ENCODE results near the gene METTL2B. TPM values are rescaled to one million over a fixed set of nuclear protein-coding genes. Genes with fewer than 3 reads are reported as not detected.
"Not testable (repeated sequence)": the region's sequence is repeated elsewhere in the genome, so short reads cannot be mapped to it uniquely, and the experiment has no call there.

METTL2B gene
- total RNA-seq, 1 donor from 2014 or later = 36.9 TPM

- no peak for DNase-seq (ENCODE audit: low spot score, unreplicated experiment)
- peaks cover 40% of the 10 kb centered on the region for H3K4me1 Mint-ChIP-seq (ENCODE audit: low read depth)
- no peaks in the 10 kb centered on the region for H3K9me3 Mint-ChIP-seq (ENCODE audit: low read depth)
- H3K4me3 Mint-ChIP-seq (ENCODE audit: low read depth) = peak overlapping the region; percentile 97
- H3K27ac Mint-ChIP-seq = peak overlapping the region; percentile 96
- no peak for TF ChIP-seq CTCF (IDR thresholded peaks at IDR 0.05; ENCODE audit: unreplicated experiment)
- peaks cover 4% of the 10 kb centered on the region for H3K27me3 Mint-ChIP-seq
- peaks cover 9% of the 10 kb centered on the region for H3K36me3 Mint-ChIP-seq (ENCODE audit: insufficient read depth)
Observed at GRCh38 chr7:128456255-128456725, 20.3 kb upstream of the METTL2B start.

- H3K27me3 Mint-ChIP-seq, H3K27ac Mint-ChIP-seq: not testable (repeated sequence)
- peak overlapping the region; percentile 97 for H3K4me3 Mint-ChIP-seq (ENCODE audit: low read depth)
Observed at GRCh38 chr7:128457385-128457784, 19.2 kb upstream of the METTL2B start.

GRCh38 chr7:128458956-128459355 is 17.6 kb upstream of the METTL2B start:
- Mint-ChIP-seq H3K4me3 (ENCODE audit: low read depth) (no peak overlapping the region), H3K27ac (no peak overlapping the region), H3K36me3 (ENCODE audit: insufficient read depth) (peaks cover 18% of the 10 kb centered on the region), H3K9me3 (ENCODE audit: low read depth) (no peaks in the 10 kb centered on the region), H3K27me3 (no peaks in the 10 kb centered on the region), H3K4me1 (ENCODE audit: low read depth) (peaks cover 29% of the 10 kb centered on the region)
- no peak for DNase-seq (ENCODE audit: low spot score, unreplicated experiment)
- no peak for TF ChIP-seq CTCF (IDR thresholded peaks at IDR 0.05; ENCODE audit: unreplicated experiment)

More at GRCh38 chr7:128457385-128457784, 19.2 kb upstream of the METTL2B start:
- not testable (repeated sequence) for DNase-seq (ENCODE audit: low spot score, unreplicated experiment); H3K36me3 Mint-ChIP-seq (ENCODE audit: insufficient read depth); H3K9me3 Mint-ChIP-seq (ENCODE audit: low read depth)
- peaks cover 36% of the 10 kb centered on the region for H3K4me1 Mint-ChIP-seq (ENCODE audit: low read depth)

GRCh38 chr7:128459394-128459878 is 17.1 kb upstream of the METTL2B start:
- Mint-ChIP-seq H3K4me3 (ENCODE audit: low read depth) (no peak overlapping the region), H3K9me3 (ENCODE audit: low read depth) (no peaks in the 10 kb centered on the region), H3K27ac (no peak overlapping the region), H3K36me3 (ENCODE audit: insufficient read depth) (peaks cover 19% of the 10 kb centered on the region), H3K27me3 (no peaks in the 10 kb centered on the region), H3K4me1 (ENCODE audit: low read depth) (peaks cover 25% of the 10 kb centered on the region)
- peak; percentile 73 for TF ChIP-seq CTCF (IDR thresholded peaks at IDR 0.05; ENCODE audit: unreplicated experiment)
- DNase-seq (ENCODE audit: low spot score, unreplicated experiment) = peak; percentile 24

- H3K27me3 Mint-ChIP-seq = no peaks in the 10 kb centered on the region
- H3K9me3 Mint-ChIP-seq (ENCODE audit: low read depth) = no peaks in the 10 kb centered on the region
- no peak overlapping the region for H3K27ac Mint-ChIP-seq
- DNase-seq (ENCODE audit: low spot score, unreplicated experiment) = no peak
- peaks cover 15% of the 10 kb centered on the region for H3K4me1 Mint-ChIP-seq (ENCODE audit: low read depth)
- no peak for TF ChIP-seq CTCF (IDR thresholded peaks at IDR 0.05; ENCODE audit: unreplicated experiment)
- H3K36me3 Mint-ChIP-seq (ENCODE audit: insufficient read depth) = peaks cover 19% of the 10 kb centered on the region
- H3K4me3 Mint-ChIP-seq (ENCODE audit: low read depth) = no peak overlapping the region
Observed at GRCh38 chr7:128462460-128462859, 14.1 kb upstream of the METTL2B start.

- H3K27me3 Mint-ChIP-seq; H3K4me3 Mint-ChIP-seq (ENCODE audit: low read depth); H3K9me3 Mint-ChIP-seq (ENCODE audit: low read depth); DNase-seq (ENCODE audit: low spot score, unreplicated experiment); H3K27ac Mint-ChIP-seq: not testable (repeated sequence)
- Mint-ChIP-seq H3K36me3 (ENCODE audit: insufficient read depth) (peaks cover 14% of the 10 kb centered on the region), H3K4me1 (ENCODE audit: low read depth) (peaks cover 11% of the 10 kb centered on the region)
Observed at GRCh38 chr7:128463345-128463744, 13.2 kb upstream of the METTL2B start.

GRCh38 chr7:128463933-128464332 is 12.6 kb upstream of the METTL2B start:
- H3K27ac Mint-ChIP-seq = peak overlapping the region; percentile 88
- H3K36me3 Mint-ChIP-seq (ENCODE audit: insufficient read depth) = peaks cover 13% of the 10 kb centered on the region

GRCh38 chr7:128466871-128467270 is 9.7 kb upstream of the METTL2B start:
- peaks cover 13% of the 10 kb centered on the region for H3K36me3 Mint-ChIP-seq (ENCODE audit: insufficient read depth)
- not testable (repeated sequence) for H3K4me3 Mint-ChIP-seq (ENCODE audit: low read depth); H3K4me1 Mint-ChIP-seq (ENCODE audit: low read depth); H3K9me3 Mint-ChIP-seq (ENCODE audit: low read depth); H3K27me3 Mint-ChIP-seq; H3K27ac Mint-ChIP-seq; DNase-seq (ENCODE audit: low spot score, unreplicated experiment)

More at GRCh38 chr7:128463933-128464332, 12.6 kb upstream of the METTL2B start:
- H3K4me3 Mint-ChIP-seq (ENCODE audit: low read depth); H3K9me3 Mint-ChIP-seq (ENCODE audit: low read depth); DNase-seq (ENCODE audit: low spot score, unreplicated experiment); H3K27me3 Mint-ChIP-seq; H3K4me1 Mint-ChIP-seq (ENCODE audit: low read depth): not testable (repeated sequence)

GRCh38 chr7:128477336-128477690 is 765 bp downstream of the METTL2B start:
- H3K4me1 Mint-ChIP-seq (ENCODE audit: low read depth) = peaks cover 13% of the 10 kb centered on the region
- H3K9me3 Mint-ChIP-seq (ENCODE audit: low read depth); DNase-seq (ENCODE audit: low spot score, unreplicated experiment); H3K27me3 Mint-ChIP-seq; H3K36me3 Mint-ChIP-seq (ENCODE audit: insufficient read depth): not testable (repeated sequence)
- peak overlapping the region; percentile 99 for H3K27ac Mint-ChIP-seq
- peak overlapping the region; percentile 98 for H3K4me3 Mint-ChIP-seq (ENCODE audit: low read depth)

GRCh38 chr7:128479082-128479481 is 2.5 kb downstream of the METTL2B start:
- H3K4me1 Mint-ChIP-seq (ENCODE audit: low read depth) = peaks cover 13% of the 10 kb centered on the region
- not testable (repeated sequence) for H3K36me3 Mint-ChIP-seq (ENCODE audit: insufficient read depth); H3K27ac Mint-ChIP-seq; H3K27me3 Mint-ChIP-seq; H3K9me3 Mint-ChIP-seq (ENCODE audit: low read depth); DNase-seq (ENCODE audit: low spot score, unreplicated experiment); H3K4me3 Mint-ChIP-seq (ENCODE audit: low read depth)
